Large intestine (tissue), 3 donors: ENCODE measurements around the gene C1orf141. TPM values are rescaled to one million over a fixed set of nuclear protein-coding genes. Genes with fewer than 3 reads are reported as not detected.
"Not testable (repeated sequence)": the region's sequence is repeated elsewhere in the genome, so short reads cannot be mapped to it uniquely, and the experiment has no call there.

ENCODE experiments used
- DNase-seq, 2 donors: peaks; one replicate each; pipeline versions ENCODE4 v3.0.0 to v3.0.0-alpha.2; 2013
- H3K27ac ChIP-seq: one replicate; pipeline ENCODE4 v1.5.1; 2013; ENCODE audit warnings: low read length
- H3K27me3 ChIP-seq: 2 replicates; pipeline ENCODE4 v1.6.1; 2013; ENCODE audit warnings: low read length; ENCODE audit not compliant: control insufficient read depth, insufficient read depth
- H3K36me3 ChIP-seq: 2 replicates; pipeline ENCODE4 v1.6.1; 2013; ENCODE audit warnings: low read length; ENCODE audit not compliant: control insufficient read depth, insufficient read depth
- H3K4me1 ChIP-seq: one replicate; pipeline ENCODE4 v1.6.1; 2013; ENCODE audit warnings: low read length; ENCODE audit not compliant: control insufficient read depth, insufficient read depth
- H3K4me3 ChIP-seq: one replicate; pipeline ENCODE4 v1.5.1; 2013; ENCODE audit warnings: low read length
- H3K9me3 ChIP-seq: one replicate; pipeline ENCODE4 v1.6.1; 2013; ENCODE audit warnings: mild to moderate bottlenecking, low read depth, low read length, moderate library complexity; ENCODE audit not compliant: control insufficient read depth
- WGBS: methylation state at CpG from one replicate; pipeline ENCODE4 v1.1.5; 2013; ENCODE audit warnings: low lambda C conversion rate; ENCODE audit not compliant: insufficient coverage; 5-methylcytosine and 5-hydroxymethylcytosine counted together
- polyA plus RNA-seq: library from polyadenylated mRNA; unstranded; fragments of 120-200 nt; gene quantifications from one replicate; pipeline ENCODE4 v1.2.1, GENCODE V29; 2013

The C1orf141 gene
- polyA plus RNA-seq, 1 donor, result 0.22 TPM

- Histone ChIP-seq H3K4me1 (peaks cover 14% of the 10 kb centered on the region), H3K9me3 (no peaks in the 10 kb centered on the region), H3K36me3 (no peaks in the 10 kb centered on the region), H3K27ac (no peak overlapping the region), H3K4me3 (no peak overlapping the region), H3K27me3 (no peaks in the 10 kb centered on the region)
- WGBS, result 100% methylated on average over 3 of the region's 3 CpGs
- no peak for DNase-seq
These were observed 9.2 kb upstream of the C1orf141 start for GRCh38 chr1:67143966-67144365.

DNA sequence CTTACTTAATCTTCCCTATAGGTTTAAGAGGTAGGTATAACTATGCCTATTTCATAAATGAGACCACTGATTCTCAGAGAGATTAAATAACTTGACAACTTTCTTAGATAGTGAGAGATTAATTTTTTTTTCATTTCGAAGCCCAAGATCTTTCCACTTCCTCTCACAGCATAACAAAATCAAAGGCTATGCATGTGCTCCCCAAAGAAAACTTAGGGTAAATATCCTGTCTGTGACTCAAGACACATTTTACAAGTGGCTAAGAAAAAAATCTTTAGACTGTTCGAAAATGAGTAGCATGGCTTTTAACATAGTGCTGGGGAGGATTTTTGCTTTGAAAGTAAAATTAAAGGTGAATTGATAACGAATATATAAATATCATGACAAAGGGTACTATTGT lies 8.2 kb upstream of the C1orf141 start:
- no CpG with 5 or more reads among the region's 3 CpGs for WGBS
- H3K4me1 ChIP-seq, result peaks cover 19% of the 10 kb centered on the region
- H3K27me3 ChIP-seq, result no peaks in the 10 kb centered on the region
- no peak for DNase-seq
- H3K4me3 ChIP-seq, result no peak overlapping the region
- no peaks in the 10 kb centered on the region for H3K36me3 ChIP-seq
- H3K9me3 ChIP-seq, result no peaks in the 10 kb centered on the region
- H3K27ac ChIP-seq, result no peak overlapping the region

DNA sequence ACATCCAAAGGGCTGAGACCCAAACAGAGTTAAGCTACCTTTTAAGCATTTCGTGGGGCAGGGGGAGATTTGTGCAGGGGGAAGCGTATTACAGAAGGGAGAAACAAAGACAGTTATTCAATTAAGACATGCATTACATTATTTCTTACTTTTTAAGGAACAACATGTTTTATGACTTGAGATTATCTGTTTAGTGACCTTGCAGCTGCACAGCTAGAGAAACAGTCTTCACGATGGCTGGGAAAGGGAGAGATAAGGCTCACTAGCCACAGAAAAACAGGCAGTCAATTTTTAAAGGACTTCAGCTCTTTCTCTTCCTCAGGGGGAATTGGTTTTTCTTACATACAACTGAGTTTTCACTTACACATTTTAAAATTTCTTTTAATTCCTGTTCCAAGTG lies 7.1 kb upstream of the C1orf141 start:
- 20% methylated on average over 1 of the region's 3 CpGs for WGBS
- not testable (repeated sequence) for H3K27ac ChIP-seq, H3K36me3 ChIP-seq, H3K4me3 ChIP-seq, H3K27me3 ChIP-seq, DNase-seq, H3K9me3 ChIP-seq
- peaks cover 30% of the 10 kb centered on the region for H3K4me1 ChIP-seq

DNA sequence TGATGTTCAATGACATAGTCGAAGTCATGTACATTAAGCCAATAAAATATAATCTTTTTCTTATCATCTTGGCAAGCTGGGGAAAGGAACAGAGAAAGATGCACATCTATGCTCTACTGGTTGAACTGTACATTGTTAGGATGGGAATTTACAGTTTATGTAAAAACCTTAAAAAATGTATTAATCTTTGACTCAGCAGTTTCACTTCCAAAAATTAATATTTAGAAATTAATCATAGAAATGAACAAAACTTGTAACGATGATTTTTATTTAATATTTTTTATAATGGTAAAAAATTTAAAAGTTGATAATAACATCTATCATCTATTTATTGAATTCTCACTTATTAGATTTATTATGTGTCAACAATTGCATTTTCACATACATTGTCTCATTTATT lies 5.7 kb upstream of the C1orf141 start:
- Histone ChIP-seq H3K27me3 (no peaks in the 10 kb centered on the region), H3K9me3 (no peaks in the 10 kb centered on the region), H3K4me1 (peaks cover 38% of the 10 kb centered on the region), H3K27ac (no peak overlapping the region), H3K36me3 (no peaks in the 10 kb centered on the region), H3K4me3 (no peak overlapping the region)
- no peak for DNase-seq
- 55% methylated on average over 2 of the region's 2 CpGs for WGBS

- H3K27ac ChIP-seq, result peak overlapping the region; percentile 71
- DNase-seq, result peak; percentile 60 to 90
- peaks cover 44% of the 10 kb centered on the region for H3K4me1 ChIP-seq
These were observed 4.2 kb upstream of the C1orf141 start for GRCh38 chr1:67138813-67139499.

GRCh38 chr1:67137307-67137753 lies 2.6 kb upstream of the C1orf141 start:
- Histone ChIP-seq H3K4me1 (peaks cover 44% of the 10 kb centered on the region), H3K9me3 (no peaks in the 10 kb centered on the region), H3K36me3 (no peaks in the 10 kb centered on the region), H3K4me3 (no peak overlapping the region), H3K27ac (peak overlapping the region; percentile 19), H3K27me3 (no peaks in the 10 kb centered on the region)
- peak; percentile 52 to 78 for DNase-seq
- WGBS, result no CpG with 5 or more reads among the region's 4 CpGs

More at GRCh38 chr1:67138813-67139499, 4.2 kb upstream of the C1orf141 start:
- H3K9me3 ChIP-seq, result no peaks in the 10 kb centered on the region
- no peaks in the 10 kb centered on the region for H3K27me3 ChIP-seq
- WGBS, result 33% methylated on average over 1 of the region's 3 CpGs
- H3K36me3 ChIP-seq, result no peaks in the 10 kb centered on the region
- H3K4me3 ChIP-seq, result no peak overlapping the region

DNA sequence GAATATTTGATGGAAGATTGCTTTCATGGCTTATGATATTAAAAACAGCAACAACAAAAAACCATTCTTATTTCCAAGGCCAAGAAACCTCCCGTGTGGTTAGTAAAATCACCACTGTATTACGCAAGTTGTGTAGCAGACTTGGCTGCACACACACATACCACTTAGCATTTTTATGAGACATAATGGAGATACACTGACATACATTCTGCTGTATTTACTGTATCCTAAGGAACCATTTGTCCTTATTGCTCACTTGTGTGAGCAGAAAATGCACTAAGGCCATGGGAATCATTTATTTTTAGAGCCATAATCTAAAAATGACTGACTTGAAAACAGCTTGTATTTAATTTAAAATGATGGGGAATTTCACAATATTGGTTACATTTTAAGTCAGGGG lies 584 bp upstream of the C1orf141 start:
- H3K4me3 ChIP-seq, result no peak overlapping the region
- no peaks in the 10 kb centered on the region for H3K9me3 ChIP-seq
- no peak overlapping the region for H3K27ac ChIP-seq
- peaks cover 43% of the 10 kb centered on the region for H3K4me1 ChIP-seq
- no peaks in the 10 kb centered on the region for H3K27me3 ChIP-seq
- peak; percentile 21 to 45 for DNase-seq
- no peaks in the 10 kb centered on the region for H3K36me3 ChIP-seq
- WGBS, result 17% methylated on average over 1 of the region's 2 CpGs

- no peaks in the 10 kb centered on the region for H3K36me3 ChIP-seq
- no peak overlapping the region for H3K4me3 ChIP-seq
- no peaks in the 10 kb centered on the region for H3K27me3 ChIP-seq
- H3K4me1 ChIP-seq, result peaks cover 28% of the 10 kb centered on the region
- no peaks in the 10 kb centered on the region for H3K9me3 ChIP-seq
- H3K27ac ChIP-seq, result no peak overlapping the region
- DNase-seq, result no peak
- WGBS, result 80% methylated on average over 1 of the region's 2 CpGs
These were observed 1.6 kb downstream of the C1orf141 start for GRCh38 chr1:67133177-67133576.

DNA sequence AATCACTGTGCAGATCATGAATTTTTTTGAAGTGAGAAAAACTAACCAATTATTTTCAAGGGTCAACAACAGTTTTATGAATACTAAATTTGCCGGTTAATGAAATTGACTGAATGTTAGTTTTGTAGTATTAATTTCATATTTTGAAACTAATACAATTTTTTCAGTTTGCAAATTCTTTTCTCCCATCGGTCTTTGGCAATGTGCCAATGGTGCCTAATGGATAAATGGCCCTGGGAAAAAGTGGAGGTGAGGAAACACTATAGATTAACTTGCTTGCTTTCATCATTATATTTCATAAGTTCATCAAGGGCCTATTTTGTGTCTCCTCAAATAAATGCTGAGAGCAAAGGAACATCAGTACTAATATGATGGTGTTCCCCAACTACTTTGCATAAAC lies 4.1 kb downstream of the C1orf141 start:
- no peak for DNase-seq
- Histone ChIP-seq H3K4me3 (no peak overlapping the region), H3K4me1 (peaks cover 8% of the 10 kb centered on the region), H3K27ac (no peak overlapping the region), H3K36me3 (no peaks in the 10 kb centered on the region), H3K27me3 (no peaks in the 10 kb centered on the region), H3K9me3 (no peaks in the 10 kb centered on the region)
- WGBS, result no CpG with 5 or more reads among the region's 2 CpGs

- no peaks in the 10 kb centered on the region for H3K9me3 ChIP-seq
- no peak overlapping the region for H3K27ac ChIP-seq
- H3K27me3 ChIP-seq, result no peaks in the 10 kb centered on the region
- no CpG with 5 or more reads among the region's 1 CpG for WGBS
- no peak overlapping the region for H3K4me3 ChIP-seq
- H3K36me3 ChIP-seq, result no peaks in the 10 kb centered on the region
- no peaks in the 10 kb centered on the region for H3K4me1 ChIP-seq
- no peak for DNase-seq
These were observed 7.8 kb downstream of the C1orf141 start for GRCh38 chr1:67126974-67127373.

DNA sequence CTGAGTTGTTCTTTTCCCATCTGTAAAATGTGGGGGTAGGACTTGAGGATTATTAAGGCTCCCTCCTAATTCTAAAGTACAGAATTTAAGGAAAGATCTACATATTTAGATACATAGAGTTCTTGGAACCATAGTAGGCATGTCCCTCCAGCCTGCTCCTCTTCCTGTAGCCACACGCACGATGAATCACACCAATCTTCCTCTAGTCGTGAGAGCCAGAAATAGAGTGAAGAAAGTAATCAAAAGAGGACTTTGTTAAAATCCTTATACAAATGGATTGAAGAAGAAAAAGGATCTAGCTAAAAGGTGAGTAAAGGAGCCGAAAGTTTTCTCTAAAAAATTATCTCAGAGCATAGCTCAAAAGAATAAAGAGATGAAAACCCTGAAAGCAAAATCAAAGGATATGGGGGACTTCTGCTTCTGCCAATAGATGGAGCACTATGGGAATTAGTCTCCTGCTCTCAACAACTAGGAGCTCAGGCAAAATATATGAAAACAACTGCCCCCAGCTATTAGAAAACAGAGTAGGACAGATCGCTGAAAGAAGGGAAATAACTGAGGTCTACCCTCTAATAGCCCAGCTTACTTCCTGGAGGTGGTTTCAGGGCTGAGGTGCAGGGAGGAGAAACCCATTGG lies 8.5 kb downstream of the C1orf141 start:
- no peaks in the 10 kb centered on the region for H3K9me3 ChIP-seq
- 52% methylated on average over 4 of the region's 5 CpGs for WGBS

More for the DNA sequence above, 8.5 kb downstream of the C1orf141 start:
- H3K27me3 ChIP-seq, result no peaks in the 10 kb centered on the region
- H3K4me3 ChIP-seq, result no peak overlapping the region
- DNase-seq, result no peak
- no peak overlapping the region for H3K27ac ChIP-seq
- no peaks in the 10 kb centered on the region for H3K4me1 ChIP-seq
- no peaks in the 10 kb centered on the region for H3K36me3 ChIP-seq
